Loucy (cell line): ENCODE data around the gene RBM20.

Source experiments
- EZH2phosphoT487 ChIP-seq: fragments of 200-600 bp; IDR thresholded peaks from 2 replicates; pipeline ENCODE4 v1.6.1; 2018; ENCODE audit warnings: antibody characterized with exemption, mild to moderate bottlenecking, moderate library complexity, borderline replicate concordance
- TF ChIP-seq, protein P1 (sequence below): fragments of 200-600 bp; sonication (generic); conservative IDR thresholded peaks from 2 replicates; pipeline ENCODE4 v1.5.1; 2014; ENCODE audit warnings: mild to moderate bottlenecking, antibody characterized with exemption, low read length

DNA sequence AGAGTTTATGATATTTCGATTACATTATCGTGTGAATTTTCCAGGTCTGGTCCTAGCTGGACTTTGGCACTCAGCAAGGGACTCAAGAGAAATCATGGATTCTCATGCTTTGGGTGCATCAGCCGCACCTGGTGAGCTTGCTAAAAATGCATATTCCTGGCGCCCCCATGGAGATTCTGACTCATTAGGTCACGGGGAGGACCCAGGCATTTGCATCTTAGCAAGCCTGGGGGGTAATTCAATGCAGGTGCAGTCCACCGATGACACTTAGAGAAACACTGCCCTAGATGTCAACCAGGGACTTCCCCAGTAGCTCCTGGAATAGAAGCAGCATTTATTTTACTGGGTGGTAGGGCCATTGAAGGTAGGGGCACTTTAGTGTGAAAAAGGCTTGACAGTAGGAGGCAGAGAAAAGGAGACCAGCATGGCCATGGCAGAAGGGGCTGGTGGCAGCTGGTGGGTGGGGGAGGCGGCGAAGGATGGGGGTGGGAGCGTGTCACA is 197.7 kb downstream of the RBM20 start:
- TF ChIP-seq, protein P1, sequence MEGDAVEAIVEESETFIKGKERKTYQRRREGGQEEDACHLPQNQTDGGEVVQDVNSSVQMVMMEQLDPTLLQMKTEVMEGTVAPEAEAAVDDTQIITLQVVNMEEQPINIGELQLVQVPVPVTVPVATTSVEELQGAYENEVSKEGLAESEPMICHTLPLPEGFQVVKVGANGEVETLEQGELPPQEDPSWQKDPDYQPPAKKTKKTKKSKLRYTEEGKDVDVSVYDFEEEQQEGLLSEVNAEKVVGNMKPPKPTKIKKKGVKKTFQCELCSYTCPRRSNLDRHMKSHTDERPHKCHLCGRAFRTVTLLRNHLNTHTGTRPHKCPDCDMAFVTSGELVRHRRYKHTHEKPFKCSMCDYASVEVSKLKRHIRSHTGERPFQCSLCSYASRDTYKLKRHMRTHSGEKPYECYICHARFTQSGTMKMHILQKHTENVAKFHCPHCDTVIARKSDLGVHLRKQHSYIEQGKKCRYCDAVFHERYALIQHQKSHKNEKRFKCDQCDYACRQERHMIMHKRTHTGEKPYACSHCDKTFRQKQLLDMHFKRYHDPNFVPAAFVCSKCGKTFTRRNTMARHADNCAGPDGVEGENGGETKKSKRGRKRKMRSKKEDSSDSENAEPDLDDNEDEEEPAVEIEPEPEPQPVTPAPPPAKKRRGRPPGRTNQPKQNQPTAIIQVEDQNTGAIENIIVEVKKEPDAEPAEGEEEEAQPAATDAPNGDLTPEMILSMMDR: no peak
- TF ChIP-seq EZH2phosphoT487: no peak
